ENCODE data around the gene SNX22. TPM values are rescaled to one million over a fixed set of nuclear protein-coding genes. Genes with fewer than 3 reads are reported as not detected.
"Not testable (repeated sequence)": the region's sequence is repeated elsewhere in the genome, so short reads cannot be mapped to it uniquely, and the experiment has no call there.

The SNX22 gene
- polyA plus RNA-seq, result 1 to 10 TPM in 2 of 3 donors, under 1 TPM in 1; 0.40 to 1.8 (median 1.3) TPM

DNA sequence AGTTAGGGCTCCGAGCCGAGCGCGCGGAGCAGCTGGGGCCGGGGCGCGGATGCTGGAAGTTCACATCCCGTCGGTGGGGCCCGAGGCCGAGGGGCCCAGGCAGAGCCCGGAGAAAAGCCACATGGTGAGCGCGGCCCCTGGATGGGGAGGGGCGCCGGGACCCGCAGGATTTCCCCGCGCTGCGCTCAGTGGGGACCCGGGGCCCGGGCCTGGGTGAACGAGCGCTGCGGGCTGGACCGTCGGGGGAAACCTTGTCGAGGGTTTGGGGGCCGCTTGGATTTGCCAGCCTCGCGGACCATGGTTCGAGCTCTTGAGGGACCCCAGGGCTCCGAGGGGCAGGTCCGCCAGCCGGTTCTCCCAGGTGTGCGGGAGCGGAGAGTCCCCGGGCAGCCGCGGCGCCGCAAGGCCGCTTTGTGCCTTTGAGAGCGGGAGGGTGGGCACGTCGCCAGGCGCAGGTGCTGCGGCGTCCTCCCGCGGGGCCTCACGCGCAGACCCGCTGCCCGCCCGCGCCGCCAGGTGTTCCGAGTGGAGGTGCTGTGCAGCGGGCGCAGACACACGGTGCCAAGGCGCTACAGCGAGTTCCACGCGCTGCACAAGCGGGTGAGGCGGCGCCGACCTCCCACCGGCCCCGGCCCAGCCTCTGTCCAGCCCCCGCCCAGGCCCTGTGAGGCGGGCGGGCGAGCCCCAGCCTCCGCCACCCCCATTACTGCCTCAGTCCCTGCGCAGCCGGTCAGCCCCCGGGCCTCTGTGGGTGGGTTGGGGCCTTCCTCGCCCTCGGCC lies at the start of gene SNX22:
TSS of gene SNX22 (plus strand) at position 5 of the 780 bp plus-strand sequence. CDS start at position 50, 45 bp downstream.
- Mint-ChIP-seq H3K4me3 (peak within 1 kb of the TSS; percentile 69 to 78 (median 73)), H3K4me1 (peaks cover 23 to 28% of the 10 kb centered on the region in 2 donors), H3K27me3 (ENCODE audit: low read depth in 3 of 3) (peaks cover 10 to 13% (median 11%) of the 10 kb centered on the region in 3 donors), H3K36me3 (peaks cover 0 to 11% (median 3%) of the 10 kb centered on the region in 3 donors), H3K9me3 (no peaks in the 10 kb centered on the region), H3K27ac (no peak within 1 kb of the TSS)
- no peak for DNase-seq

DNA sequence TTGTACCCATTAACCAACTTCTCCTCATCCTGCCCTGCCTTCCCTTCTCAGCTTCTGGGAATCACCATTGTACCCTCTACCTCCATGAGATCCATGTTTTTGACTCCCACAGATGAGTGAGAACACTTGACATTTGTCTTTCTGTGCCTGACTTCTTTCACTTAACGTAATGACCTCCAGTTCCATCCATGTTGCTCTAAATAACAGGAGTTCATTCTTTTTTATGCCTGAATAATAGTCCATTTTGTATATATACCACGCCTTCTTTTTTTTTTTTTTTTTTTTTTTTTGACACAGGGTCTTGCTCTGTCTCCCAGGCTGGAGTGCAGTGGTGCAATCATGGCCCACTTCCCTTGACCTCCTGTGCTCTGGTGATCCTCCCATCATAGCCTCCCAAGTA lies 49.0 kb upstream of the SNX22 start:
- H3K4me1 Mint-ChIP-seq, result peaks cover 24 to 72% of the 10 kb centered on the region in 2 donors
- H3K27ac Mint-ChIP-seq, result peak overlapping the region in 1 of 6 donors; percentile 20
- no peak for DNase-seq
- H3K9me3 Mint-ChIP-seq, result no peaks in the 10 kb centered on the region
- peaks cover 0 to 3% (median 0%) of the 10 kb centered on the region in 3 donors for H3K36me3 Mint-ChIP-seq
- no peak overlapping the region for H3K4me3 Mint-ChIP-seq
- H3K27me3 Mint-ChIP-seq (ENCODE audit: low read depth in 3 of 3), result peaks cover 0 to 1% (median 1%) of the 10 kb centered on the region in 3 donors

DNA sequence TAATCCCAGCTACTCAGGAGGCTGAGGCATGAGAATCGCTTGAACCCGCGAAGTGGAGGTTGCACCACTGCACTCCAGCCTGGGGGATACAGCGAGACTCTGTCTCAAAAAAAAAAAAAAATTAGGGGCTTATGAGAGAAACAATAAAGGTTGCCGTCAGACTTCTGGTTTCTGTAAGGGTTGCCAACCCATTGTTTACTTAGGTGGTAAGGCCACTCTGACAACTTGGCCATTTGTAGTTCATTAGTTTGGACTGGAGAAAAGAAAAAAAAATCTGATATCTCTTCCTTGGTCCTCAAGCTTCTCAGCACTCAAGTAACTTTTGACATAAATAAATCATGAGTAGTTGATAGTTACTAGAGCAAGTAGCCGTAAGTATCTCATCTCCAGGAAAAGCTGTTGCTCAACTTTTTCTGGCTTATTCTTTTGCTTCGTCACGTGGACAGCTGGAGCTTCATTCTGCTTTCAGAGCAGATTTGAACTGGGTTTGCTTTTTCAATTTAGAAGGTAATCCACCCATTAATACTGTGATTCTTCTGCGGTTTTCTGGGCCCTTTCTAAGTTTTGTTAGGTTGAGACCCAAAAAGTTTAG lies 46.3 kb upstream of the SNX22 start:
- Mint-ChIP-seq H3K9me3 (no peaks in the 10 kb centered on the region), H3K36me3 (peaks cover 0 to 3% (median 0%) of the 10 kb centered on the region in 3 donors), H3K27ac (no peak overlapping the region), H3K4me1 (peaks cover 25 to 61% of the 10 kb centered on the region in 2 donors), H3K4me3 (no peak overlapping the region), H3K27me3 (ENCODE audit: low read depth in 3 of 3) (peaks cover 0 to 2% (median 1%) of the 10 kb centered on the region in 3 donors)
- no peak for DNase-seq

DNA sequence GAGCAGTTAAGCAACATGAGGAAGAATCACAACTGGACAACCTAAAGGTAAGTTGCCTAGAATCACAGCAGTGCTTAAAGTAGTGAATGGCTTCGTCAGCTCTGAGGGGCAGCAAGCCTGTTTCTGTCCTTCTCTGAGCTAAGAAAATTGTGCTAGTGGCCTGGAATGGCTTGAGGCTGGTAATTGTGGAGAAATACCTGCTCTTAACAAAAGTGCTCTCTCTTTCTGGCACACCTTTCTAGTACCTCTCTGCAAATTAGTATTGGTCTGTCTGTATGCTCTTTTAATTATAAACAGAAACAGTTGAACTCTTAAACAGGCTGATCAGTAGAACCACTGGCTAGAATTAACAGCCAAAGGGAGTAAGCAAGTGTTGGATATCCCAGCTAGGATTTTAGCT lies 44.2 kb upstream of the SNX22 start:
- Mint-ChIP-seq H3K36me3 (peaks cover 0 to 2% (median 0%) of the 10 kb centered on the region in 3 donors), H3K9me3 (no peaks in the 10 kb centered on the region), H3K27ac (peak overlapping the region in 1 of 6 donors; percentile 30), H3K4me3 (no peak overlapping the region), H3K27me3 (ENCODE audit: low read depth in 3 of 3) (peaks cover 0 to 2% (median 1%) of the 10 kb centered on the region in 3 donors), H3K4me1 (peaks cover 45 to 67% of the 10 kb centered on the region in 2 donors)
- no peak for DNase-seq

DNA sequence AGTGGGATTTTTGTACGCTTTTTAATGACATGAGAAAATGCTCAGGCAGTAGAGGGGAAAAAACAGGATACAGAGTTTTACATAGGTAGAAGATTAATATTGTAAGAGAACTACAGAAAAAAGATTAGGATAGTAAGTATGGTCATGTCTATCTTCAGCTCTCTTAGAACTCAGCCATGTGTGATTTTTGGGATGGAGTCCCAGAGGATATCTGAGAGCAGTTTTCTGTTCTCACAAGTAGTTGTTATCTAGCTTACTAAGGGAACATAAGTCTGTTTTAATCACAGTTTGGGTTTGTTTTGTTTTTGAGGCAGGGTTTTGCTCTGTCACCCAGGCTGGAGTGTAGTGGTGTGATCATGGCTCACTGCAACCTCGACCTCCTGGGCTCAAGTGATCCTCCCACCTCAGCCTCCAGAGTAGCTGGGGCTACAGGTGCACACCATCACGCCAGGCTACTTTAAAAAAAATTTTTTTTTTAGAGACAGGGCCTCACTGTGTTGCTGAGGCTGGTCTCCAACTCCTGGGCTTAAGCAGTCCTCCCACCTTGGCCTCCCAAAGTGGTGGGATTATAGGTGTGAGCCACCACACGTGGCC lies 41.3 kb upstream of the SNX22 start:
- DNase-seq; H3K27me3 Mint-ChIP-seq (ENCODE audit: low read depth in 3 of 3); H3K9me3 Mint-ChIP-seq: not testable (repeated sequence)
- H3K4me1 Mint-ChIP-seq, result peaks cover 41 to 59% of the 10 kb centered on the region in 2 donors
- peak overlapping the region; percentile 37 to 83 (median 66) for H3K27ac Mint-ChIP-seq
- peaks cover 5 to 19% (median 10%) of the 10 kb centered on the region in 3 donors for H3K36me3 Mint-ChIP-seq
- H3K4me3 Mint-ChIP-seq, result peak overlapping the region in 2 of 5 donors; percentile 14 to 64

DNA sequence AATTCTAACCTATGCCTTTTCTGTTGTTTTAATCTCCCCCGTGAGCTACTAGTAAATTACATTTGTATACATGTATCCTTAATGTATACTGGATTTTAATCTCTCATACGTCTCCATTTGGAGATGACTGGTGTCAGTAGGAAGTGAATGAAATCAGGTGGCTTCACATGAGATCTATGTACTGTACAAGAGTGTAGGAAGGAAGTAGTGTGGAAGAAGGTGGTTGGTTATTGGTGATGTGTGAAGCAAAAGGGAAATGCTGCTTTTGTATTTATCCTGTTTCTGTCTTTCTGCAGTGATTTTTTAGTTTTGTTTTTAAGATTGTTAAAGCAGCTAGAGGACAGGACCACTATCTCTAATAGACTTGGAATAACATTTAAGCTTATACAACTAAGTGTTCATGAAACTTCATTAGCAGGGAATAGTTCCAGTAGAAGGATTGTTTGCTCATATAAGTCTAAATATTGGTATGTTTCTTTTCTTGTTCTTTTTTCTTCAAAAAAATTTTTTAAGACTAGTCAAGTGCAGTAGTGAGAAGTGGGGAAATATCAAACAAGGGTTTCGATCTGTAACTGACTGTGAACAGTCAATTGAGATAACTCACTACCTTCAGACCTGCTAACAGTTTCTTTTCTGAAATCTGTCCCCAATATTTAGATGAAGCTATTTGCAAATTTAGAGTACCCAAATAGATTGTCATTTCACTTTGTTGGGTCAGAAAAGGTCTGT lies 40.4 kb upstream of the SNX22 start:
- Mint-ChIP-seq H3K27me3 (ENCODE audit: low read depth in 3 of 3) (peaks cover 0 to 2% (median 0%) of the 10 kb centered on the region in 3 donors), H3K4me3 (peak overlapping the region; percentile 28 to 72 (median 63)), H3K9me3 (no peaks in the 10 kb centered on the region), H3K36me3 (peaks cover 5 to 19% (median 10%) of the 10 kb centered on the region in 3 donors), H3K4me1 (peaks cover 39 to 53% of the 10 kb centered on the region in 2 donors), H3K27ac (peak overlapping the region; percentile 16 to 83 (median 52))
- DNase-seq, result peak in 1 of 3 donors; percentile 13

DNA sequence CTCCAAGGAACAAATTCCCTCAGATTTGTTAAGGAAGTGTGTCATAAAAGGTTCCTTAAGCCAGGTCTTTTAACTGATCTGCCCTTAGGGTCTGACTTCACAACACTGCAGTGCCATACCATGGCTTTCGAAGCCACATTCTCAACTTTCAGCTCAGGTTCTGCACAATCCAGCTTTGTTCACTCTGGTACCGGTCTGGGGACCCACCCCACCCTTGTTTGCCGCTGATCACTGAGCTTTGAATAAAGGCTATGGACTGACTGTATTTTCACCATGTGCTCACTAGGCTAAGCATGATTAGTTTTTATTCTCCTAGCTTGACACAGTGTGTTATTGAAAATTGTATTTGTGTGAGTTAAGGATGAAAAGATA lies 39.9 kb upstream of the SNX22 start:
- Mint-ChIP-seq H3K4me1 (peaks cover 35 to 47% of the 10 kb centered on the region in 2 donors), H3K36me3 (peaks cover 6 to 23% (median 10%) of the 10 kb centered on the region in 3 donors), H3K9me3 (no peaks in the 10 kb centered on the region), H3K27me3 (ENCODE audit: low read depth in 3 of 3) (peaks cover 0 to 2% (median 0%) of the 10 kb centered on the region in 3 donors), H3K4me3 (no peak overlapping the region), H3K27ac (no peak overlapping the region)
- DNase-seq, result no peak

DNA sequence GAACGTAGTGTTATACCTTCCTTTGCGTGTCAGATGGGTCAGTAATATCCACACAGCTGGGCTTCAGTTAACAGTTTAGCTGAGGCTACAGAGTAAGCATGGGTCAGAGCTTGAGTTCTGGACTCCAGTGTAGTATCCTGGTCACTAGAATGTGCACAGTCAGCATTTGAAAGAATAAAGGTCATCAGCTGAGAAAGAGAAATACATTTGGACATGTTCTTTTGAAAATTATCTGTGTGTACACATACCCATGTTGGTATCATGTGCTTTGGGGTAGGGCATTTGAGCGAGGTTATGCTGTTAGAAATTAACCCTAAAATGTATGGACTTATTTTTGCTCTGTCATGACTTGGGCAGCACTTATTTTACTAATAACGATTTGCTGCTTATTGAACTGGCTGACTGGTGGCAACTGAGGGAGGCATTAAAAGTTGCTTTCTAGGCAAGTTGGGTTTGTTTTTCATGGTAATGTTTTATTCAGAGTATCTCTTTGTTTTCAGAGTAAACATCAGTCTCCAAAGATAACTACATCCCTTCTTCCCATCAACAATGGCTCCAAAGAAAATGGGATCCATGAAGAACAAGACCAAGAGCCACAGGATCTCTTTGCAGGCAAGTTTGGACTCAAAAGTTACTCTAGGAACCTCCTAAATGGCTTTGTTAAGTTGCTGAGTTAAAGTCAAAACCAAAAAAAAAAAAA lies 39.3 kb upstream of the SNX22 start:
- Mint-ChIP-seq H3K4me1 (peaks cover 35 to 42% of the 10 kb centered on the region in 2 donors), H3K27ac (peak overlapping the region in 1 of 6 donors; percentile 17), H3K9me3 (no peaks in the 10 kb centered on the region), H3K4me3 (no peak overlapping the region), H3K36me3 (peaks cover 7 to 27% (median 10%) of the 10 kb centered on the region in 3 donors), H3K27me3 (ENCODE audit: low read depth in 3 of 3) (peaks cover 0 to 2% (median 0%) of the 10 kb centered on the region in 3 donors)
- no peak for DNase-seq

DNA sequence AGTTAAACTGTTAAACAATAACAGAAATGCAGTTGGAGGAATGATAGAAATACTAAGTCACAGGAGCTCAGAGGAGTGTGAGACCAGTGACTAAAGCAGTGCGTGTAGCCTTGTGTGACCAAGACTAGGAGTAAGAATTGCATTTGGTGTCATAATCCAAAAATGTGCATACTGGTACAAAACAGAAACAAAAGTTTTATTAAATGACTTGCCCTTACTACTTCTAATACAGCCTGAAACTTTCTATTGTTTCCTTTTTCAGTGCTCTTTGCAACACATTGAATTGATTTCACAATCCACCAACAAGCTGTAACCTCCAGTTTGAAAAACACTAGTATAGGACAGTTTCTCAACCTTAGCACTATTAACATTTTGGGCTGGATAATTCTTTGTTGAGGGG lies 38.6 kb upstream of the SNX22 start:
- H3K4me3 Mint-ChIP-seq, result no peak overlapping the region
- H3K36me3 Mint-ChIP-seq, result peaks cover 7 to 30% (median 10%) of the 10 kb centered on the region in 3 donors

DNA sequence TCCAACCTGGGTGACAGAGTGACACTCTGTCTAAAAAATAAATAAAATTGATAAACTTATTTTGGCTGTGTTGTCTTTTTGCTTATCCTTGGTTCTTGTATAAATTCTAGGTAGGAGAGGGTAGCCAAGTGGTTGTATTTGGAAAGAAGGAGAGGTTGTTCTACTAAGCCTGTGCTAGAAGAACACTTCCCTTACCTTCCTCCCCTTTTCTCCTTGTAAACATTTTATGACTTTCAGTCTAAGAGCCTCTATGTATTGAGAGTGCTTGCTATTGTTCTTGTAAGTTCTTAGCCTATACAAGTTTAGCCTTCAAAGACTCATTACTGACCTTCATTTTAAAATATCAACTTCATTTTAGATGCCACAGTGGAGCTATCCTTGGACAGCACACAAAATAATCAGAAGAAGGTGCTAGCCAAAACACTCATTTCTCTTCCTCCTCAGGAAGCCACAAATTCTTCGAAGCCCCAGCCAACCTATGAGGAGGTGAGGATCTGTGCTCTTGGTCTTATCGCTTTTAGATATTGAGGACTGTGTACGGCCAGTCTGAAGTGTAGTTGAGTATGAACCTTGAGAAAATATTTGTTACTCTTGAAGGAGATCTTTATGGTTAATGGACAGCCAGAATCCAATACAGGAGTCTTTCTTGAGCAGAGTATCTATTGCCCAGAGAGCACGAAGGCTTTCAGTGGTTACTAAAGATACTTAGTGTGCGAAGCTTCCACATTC lies 33.6 kb upstream of the SNX22 start:
- DNase-seq, result no peak
- peak overlapping the region in 1 of 6 donors; percentile 7 for H3K27ac Mint-ChIP-seq
- no peak overlapping the region for H3K4me3 Mint-ChIP-seq
- peaks cover 6 to 9% of the 10 kb centered on the region in 2 donors for H3K4me1 Mint-ChIP-seq
- H3K27me3 Mint-ChIP-seq (ENCODE audit: low read depth in 3 of 3), result no peaks in the 10 kb centered on the region
- peaks cover 19 to 46% (median 20%) of the 10 kb centered on the region in 3 donors for H3K36me3 Mint-ChIP-seq
- no peaks in the 10 kb centered on the region for H3K9me3 Mint-ChIP-seq

More for the DNA sequence above, 38.6 kb upstream of the SNX22 start:
- H3K4me1 Mint-ChIP-seq, result peaks cover 36 to 41% of the 10 kb centered on the region in 2 donors
- no peaks in the 10 kb centered on the region for H3K27me3 Mint-ChIP-seq (ENCODE audit: low read depth in 3 of 3)
- H3K27ac Mint-ChIP-seq, result peak overlapping the region in 1 of 6 donors; percentile 55
- no peak for DNase-seq
- no peaks in the 10 kb centered on the region for H3K9me3 Mint-ChIP-seq

DNA sequence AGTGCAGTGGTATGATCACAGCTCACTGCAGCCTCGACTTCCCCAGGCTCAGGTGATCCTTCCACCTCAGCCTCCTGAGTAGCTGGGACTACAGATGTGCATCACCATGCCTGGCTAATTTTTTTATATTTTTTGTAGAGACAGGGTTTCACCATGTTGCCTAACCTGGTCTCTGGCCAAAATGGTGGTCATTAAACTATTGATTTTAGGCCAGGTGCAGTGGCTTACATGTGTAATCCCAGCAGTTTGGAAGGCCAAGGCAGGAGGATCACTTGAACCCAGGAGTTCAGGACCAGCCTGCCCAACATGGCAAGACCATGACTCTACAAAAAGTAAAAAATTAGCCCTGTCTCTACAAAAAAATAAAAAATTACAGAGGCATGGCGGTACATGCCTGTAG lies 31.2 kb upstream of the SNX22 start:
- not testable (repeated sequence) for H3K9me3 Mint-ChIP-seq; DNase-seq; H3K4me1 Mint-ChIP-seq; H3K27me3 Mint-ChIP-seq (ENCODE audit: low read depth in 3 of 3); H3K27ac Mint-ChIP-seq; H3K4me3 Mint-ChIP-seq
- peaks cover 14 to 46% (median 15%) of the 10 kb centered on the region in 3 donors for H3K36me3 Mint-ChIP-seq

DNA sequence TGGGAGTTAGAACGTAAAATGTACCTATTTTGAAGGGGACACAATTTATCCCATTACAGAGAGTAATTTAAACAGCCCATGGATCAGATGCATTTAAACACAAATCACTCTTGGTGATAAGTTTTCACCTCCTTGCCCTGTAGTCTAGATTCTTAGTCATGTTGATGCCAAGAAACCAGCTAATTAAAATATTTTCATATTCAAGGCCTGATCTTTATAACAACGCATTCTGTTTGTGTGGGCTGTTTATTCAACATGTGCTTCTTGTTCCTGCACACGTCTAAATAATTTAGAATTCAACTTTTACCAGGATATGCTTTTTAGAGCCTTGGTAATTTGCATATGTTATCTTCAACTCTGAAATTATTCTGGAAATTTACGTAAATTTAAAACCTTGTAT lies 29.9 kb upstream of the SNX22 start:
- no peak overlapping the region for H3K27ac Mint-ChIP-seq
- H3K4me3 Mint-ChIP-seq, result no peak overlapping the region
- peaks cover 14 to 49% (median 22%) of the 10 kb centered on the region in 3 donors for H3K36me3 Mint-ChIP-seq

More for the DNA sequence above, 29.9 kb upstream of the SNX22 start:
- H3K4me1 Mint-ChIP-seq, result peaks cover 6% of the 10 kb centered on the region in 2 donors
- H3K27me3 Mint-ChIP-seq (ENCODE audit: low read depth in 3 of 3), result no peaks in the 10 kb centered on the region
- no peak for DNase-seq
- H3K9me3 Mint-ChIP-seq, result no peaks in the 10 kb centered on the region
